PFSK-1 (cell line): ENCODE data around the gene CARMIL3.

Experiments used
- FOXP2 ChIP-seq: optimal IDR thresholded peaks from 2 replicates; pipeline ENCODE3; 2011; ENCODE audit warnings: borderline replicate concordance, control low read depth, inconsistent platforms; ENCODE audit not compliant: insufficient read depth; ENCODE audit errors: extremely low read length, extremely low read depth
- POLR2AphosphoS5 ChIP-seq: IDR thresholded peaks from 2 replicates; pipeline ENCODE4 v1.6.1; 2012; ENCODE audit warnings: low read depth, mild to moderate bottlenecking, control low read depth, low read length, moderate library complexity
- REST ChIP-seq, 2 experiments: IDR thresholded peaks; 2 replicates each; pipeline versions ENCODE4 v1.6.1 to v1.8.0; 2011 to 2012; ENCODE audit warnings: low read depth in 2 of 2, low read length in 2 of 2, control low read depth in 1 of 2, inconsistent platforms in 1 of 2, mild to moderate bottlenecking in 1 of 2, moderate library complexity in 1 of 2; ENCODE audit not compliant: insufficient read depth in 1 of 2
- SIN3A ChIP-seq: IDR thresholded peaks from 2 replicates; pipeline ENCODE4 v1.6.1; 2012; ENCODE audit warnings: mild to moderate bottlenecking, low read length, moderate library complexity, borderline replicate concordance; ENCODE audit not compliant: insufficient read depth
- TAF1 ChIP-seq: IDR thresholded peaks from 2 replicates; pipeline ENCODE4 v1.6.1; 2012; ENCODE audit warnings: low read length, control low read depth, borderline replicate concordance; ENCODE audit not compliant: insufficient read depth

CARMIL3 gene

GRCh38 chr14:24072881-24073877, 21.4 kb downstream of the CARMIL3 start:
- TF ChIP-seq TAF1 (no peak), POLR2AphosphoS5 (no peak), FOXP2 (no peak)

GRCh38 chr14:24074625-24075484, 23.0 kb downstream of the CARMIL3 start:
- TF ChIP-seq POLR2AphosphoS5 (no peak), TAF1 (no peak), REST (IDR thresholded peaks at IDR 0.05; ENCODE audit: insufficient read depth in 1 of 2, low read depth in 2 of 2, low read length in 2 of 2) (no peak), FOXP2 (no peak), SIN3A (no peak)

GRCh38 chr14:24075485-24076301, 23.9 kb downstream of the CARMIL3 start:
- TF ChIP-seq POLR2AphosphoS5: no peak

- TF ChIP-seq SIN3A (no peak), TAF1 (no peak), FOXP2 (no peak), REST (IDR thresholded peaks at IDR 0.05; ENCODE audit: insufficient read depth in 1 of 2, low read depth in 2 of 2, low read length in 2 of 2) (no peak), POLR2AphosphoS5 (no peak)
These were observed 24.4 kb downstream of the CARMIL3 start for GRCh38 chr14:24076302-24076601.

- TF ChIP-seq TAF1 (no peak), POLR2AphosphoS5 (no peak), SIN3A (no peak), REST (IDR thresholded peaks at IDR 0.05; ENCODE audit: insufficient read depth in 1 of 2, low read depth in 2 of 2, low read length in 2 of 2) (no peak), FOXP2 (no peak)
These were observed 25.3 kb downstream of the CARMIL3 start for GRCh38 chr14:24077086-24077485.
